GM19468 (cell line): ENCODE measurements around the gene NOMO2.
"Not testable (repeated sequence)": the region's sequence is repeated elsewhere in the genome, so short reads cannot be mapped to it uniquely, and the experiment has no call there.

ENCODE experiments used
- ATAC-seq: cut with Tn5 transposase; IDR thresholded peaks from one replicate; pipeline ENCODE4 v1.9.1; 2021; ENCODE audit warnings: mild to moderate bottlenecking, moderate library complexity, moderate number of reproducible peaks; ENCODE audit not compliant: unreplicated experiment; ENCODE audit errors: extremely low read depth

Gene NOMO2

DNA sequence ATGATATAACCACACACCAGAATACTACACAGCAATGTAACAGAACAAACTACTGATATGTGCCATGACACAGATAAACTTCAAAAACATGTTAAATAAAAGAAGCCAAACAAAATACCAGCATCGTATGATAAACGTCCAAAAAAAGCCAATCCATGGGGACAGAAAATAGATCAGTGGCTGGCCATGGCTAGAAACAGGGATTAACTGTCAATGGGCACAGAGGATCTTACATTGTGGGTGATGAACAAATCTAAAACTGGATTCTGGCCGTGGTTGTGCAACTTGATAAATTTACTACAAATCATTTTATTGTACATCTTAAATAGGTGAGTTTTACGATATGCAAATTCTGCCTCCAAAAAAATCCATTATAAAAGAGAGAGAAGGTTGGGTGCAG, 35.4 kb downstream of the NOMO2 start:
- not testable (repeated sequence) for ATAC-seq

- not testable (repeated sequence) for ATAC-seq
Measured at GRCh38 chr16:18525882-18526482, 35.9 kb downstream of the NOMO2 start.

- not testable (repeated sequence) for ATAC-seq
Measured at GRCh38 chr16:18522637-18523036, 39.3 kb downstream of the NOMO2 start.

DNA sequence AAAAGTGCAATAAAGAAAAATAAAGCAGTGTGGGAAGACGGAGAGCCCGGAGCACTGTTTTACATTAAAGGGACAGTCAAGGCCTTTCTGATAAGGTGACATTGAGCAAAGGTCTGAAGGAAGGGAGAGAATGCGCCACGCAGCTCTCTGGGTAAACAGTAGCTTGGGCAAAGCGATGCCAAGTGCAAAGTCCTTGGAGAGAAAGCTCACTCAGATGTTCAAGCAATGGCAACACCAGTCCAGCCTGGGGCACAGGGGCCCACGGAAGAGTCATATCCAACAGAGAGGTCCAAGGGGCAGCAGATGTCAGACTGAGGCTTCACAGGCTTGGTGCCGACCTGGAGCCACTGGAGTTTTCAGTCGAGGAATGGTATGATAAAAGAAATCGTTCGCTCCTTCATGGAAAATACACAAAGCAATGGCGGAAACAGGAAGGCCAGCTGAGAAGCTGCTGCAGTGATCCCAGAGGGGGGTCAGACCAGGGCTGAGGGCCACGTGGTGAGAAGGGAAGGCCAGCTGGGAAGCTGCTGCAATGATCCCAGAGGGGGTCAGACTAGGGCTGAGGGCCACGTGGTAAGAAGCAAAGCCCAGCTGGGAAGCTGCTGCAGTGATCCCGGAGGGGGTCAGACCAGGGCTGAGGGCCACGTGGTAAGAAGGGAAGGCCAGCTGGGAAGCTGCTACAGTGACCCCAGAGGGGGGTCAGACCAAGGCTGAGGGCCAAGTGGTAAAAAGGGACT, 40.3 kb downstream of the NOMO2 start:
- ATAC-seq = not testable (repeated sequence)

GRCh38 chr16:18518536-18519283, 43.2 kb downstream of the NOMO2 start:
- ATAC-seq = not testable (repeated sequence)

DNA sequence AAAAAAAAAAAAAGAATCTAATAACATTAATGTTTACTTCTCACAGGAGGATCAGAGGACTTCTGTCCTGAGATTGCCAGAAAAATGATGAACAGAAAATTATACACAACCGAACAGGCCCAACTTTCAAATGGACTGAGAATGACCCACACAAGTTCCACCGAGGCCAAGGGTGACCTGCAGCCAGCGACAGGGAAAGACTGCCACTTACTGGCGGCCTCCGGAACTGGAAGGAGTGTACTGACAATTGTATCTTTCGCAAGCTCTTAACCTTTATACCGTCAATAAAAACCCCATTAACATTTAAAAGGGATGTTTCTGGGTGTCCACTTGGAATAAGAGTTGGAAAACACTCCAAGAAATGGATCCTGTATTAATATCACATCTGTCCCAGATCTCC, 63.5 kb downstream of the NOMO2 start:
- ATAC-seq = not testable (repeated sequence)

GRCh38 chr16:18497032-18497431, 64.9 kb downstream of the NOMO2 start:
- ATAC-seq = not testable (repeated sequence)

DNA sequence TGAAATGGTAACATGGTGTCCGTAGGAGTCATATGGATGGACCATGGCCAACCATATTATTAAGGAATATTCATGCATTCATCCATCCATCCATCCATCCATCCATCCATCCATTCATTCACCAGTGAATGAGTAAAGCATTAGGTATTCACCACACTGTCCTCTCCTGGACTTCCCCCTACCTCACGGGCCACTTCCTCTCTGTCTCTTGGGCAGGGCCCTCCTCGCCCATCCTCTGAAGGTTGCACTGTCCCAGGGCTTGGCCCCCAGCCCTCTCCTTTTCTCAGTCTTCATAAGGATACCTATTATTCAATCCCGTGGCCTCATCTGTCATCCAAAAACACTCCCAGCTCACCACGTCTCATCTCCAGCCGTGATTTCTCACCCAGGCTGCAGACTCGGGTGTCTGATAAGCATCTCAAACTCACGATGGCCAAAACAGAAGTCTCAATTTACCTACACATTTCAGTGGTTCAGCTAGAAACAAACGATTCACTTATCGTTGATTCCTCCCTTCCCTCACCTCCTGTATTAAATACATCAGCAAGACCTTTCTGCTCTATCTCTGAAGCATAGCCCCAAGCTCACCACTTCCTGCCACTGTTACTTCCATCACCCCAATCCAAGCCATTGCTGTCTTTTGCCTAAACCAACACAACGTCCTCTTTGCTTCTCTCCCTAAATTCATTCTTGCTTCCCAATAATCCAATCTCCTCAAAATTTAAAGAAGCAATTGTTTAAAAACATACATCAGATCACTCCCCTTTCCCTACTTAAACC, 69.6 kb downstream of the NOMO2 start:
- not testable (repeated sequence) for ATAC-seq

DNA sequence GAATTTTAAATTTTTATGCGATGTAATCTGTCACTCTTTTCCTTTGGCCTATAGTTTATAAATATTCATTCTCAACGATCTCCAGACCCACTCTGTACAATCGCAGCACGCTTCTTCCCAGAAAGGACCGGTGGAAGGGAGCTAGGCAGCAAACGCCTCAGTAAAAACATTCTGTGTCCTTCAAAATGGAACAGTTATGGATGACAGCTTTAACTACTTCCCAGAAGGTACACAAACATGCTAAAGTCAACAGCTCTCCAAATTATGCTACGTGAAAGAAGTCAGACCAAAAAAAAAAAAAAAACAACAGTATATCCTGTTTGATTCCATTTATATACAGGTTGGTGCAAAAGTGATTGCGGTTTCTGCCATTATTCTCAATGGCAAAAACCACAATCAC, 125.9 kb downstream of the NOMO2 start:
- ATAC-seq = not testable (repeated sequence)

DNA sequence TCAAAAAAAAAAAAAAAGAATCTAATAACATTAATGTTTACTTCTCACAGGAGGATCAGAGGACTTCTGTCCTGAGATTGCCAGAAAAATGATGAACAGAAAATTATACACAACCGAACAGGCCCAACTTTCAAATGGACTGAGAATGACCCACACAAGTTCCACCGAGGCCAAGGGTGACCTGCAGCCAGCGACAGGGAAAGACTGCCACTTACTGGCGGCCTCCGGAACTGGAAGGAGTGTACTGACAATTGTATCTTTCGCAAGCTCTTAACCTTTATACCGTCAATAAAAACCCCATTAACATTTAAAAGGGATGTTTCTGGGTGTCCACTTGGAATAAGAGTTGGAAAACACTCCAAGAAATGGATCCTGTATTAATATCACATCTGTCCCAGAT, 146.1 kb downstream of the NOMO2 start:
- not testable (repeated sequence) for ATAC-seq

DNA sequence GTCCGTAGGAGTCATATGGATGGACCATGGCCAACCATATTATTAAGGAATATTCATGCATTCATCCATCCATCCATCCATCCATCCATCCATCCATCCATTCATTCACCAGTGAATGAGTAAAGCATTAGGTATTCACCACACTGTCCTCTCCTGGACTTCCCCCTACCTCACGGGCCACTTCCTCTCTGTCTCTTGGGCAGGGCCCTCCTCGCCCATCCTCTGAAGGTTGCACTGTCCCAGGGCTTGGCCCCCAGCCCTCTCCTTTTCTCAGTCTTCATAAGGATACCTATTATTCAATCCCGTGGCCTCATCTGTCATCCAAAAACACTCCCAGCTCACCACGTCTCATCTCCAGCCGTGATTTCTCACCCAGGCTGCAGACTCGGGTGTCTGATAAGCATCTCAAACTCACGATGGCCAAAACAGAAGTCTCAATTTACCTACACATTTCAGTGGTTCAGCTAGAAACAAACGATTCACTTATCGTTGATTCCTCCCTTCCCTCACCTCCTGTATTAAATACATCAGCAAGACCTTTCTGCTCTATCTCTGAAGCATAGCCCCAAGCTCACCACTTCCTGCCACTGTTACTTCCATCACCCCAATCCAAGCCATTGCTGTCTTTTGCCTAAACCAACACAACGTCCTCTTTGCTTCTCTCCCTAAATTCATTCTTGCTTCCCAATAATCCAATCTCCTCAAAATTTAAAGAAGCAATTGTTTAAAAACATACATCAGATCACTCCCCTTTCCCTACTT, 152.2 kb downstream of the NOMO2 start:
- ATAC-seq = not testable (repeated sequence)

GRCh38 chr16:18401851-18402657, 159.8 kb downstream of the NOMO2 start:
- not testable (repeated sequence) for ATAC-seq

- ATAC-seq = not testable (repeated sequence)
Measured at GRCh38 chr16:18401159-18401558, 160.7 kb downstream of the NOMO2 start.

DNA sequence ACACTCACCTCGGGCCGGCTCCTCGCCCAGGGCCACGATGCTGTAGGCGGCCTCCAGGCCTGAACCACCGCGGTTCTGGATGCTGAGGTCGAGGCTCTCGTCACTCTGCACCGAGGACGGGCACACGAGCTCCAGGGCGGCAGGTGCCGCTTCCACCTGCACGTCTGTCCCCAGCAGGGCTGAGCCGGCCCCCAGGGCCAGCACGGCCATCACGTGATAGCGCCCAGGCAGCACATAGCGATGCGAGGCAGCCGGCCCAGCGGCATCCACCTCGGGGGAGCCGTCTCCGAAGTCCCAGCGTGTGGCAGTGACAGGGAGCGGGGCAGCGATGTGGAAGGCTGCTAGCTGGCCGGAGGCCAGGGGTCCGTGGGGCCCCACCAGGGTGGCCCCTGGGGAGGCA, 167.5 kb downstream of the NOMO2 start:
- ATAC-seq = not testable (repeated sequence)

DNA sequence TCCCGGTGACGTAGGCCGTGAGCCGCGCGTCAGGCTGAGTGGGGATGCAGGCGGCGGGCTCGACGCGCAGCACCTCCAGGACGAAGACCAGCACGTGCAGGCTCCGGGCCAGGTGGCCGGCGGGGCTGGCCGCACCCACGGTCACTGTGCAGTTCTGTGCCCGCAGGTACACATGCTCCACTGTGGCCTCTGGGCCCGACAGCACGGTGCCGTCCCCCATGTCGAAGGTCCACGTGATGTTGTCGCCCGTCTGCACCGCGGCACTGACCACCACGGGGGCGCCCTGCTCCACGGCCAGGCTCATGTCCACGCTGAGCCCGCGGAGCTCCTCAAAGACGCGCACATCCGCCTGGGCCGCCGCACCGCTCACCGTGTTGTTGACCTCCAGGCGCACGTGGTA, 174.1 kb downstream of the NOMO2 start:
- ATAC-seq = not testable (repeated sequence)

GRCh38 chr16:18386517-18386916, 175.4 kb downstream of the NOMO2 start:
- ATAC-seq = not testable (repeated sequence)

DNA sequence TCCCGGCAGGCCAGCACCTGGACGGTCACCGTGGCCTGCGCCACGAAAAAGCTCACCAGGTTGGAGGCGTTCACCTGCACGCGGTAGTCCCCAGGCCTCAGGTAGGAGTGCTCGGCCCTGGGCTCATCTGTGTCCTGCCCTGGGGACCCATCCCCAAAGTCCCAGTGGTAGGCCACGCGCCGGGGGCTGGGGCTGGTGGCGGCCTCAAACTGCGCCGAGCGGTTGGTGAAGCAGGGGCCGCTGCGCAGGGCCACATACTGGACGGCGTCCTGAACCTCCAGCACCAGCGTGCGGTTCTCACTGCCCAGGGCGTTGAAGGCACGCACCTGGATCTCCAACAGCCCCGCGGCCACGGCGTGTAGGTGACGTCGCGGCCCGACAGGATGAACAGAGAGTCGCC, 176.6 kb downstream of the NOMO2 start:
- ATAC-seq = not testable (repeated sequence)

GRCh38 chr16:18384869-18385268, 177.0 kb downstream of the NOMO2 start:
- ATAC-seq = not testable (repeated sequence)
